Heart left ventricle (tissue), 16 donors: ENCODE results near the gene PTPRD. TPM values are rescaled to one million over a fixed set of nuclear protein-coding genes. Genes with fewer than 3 reads are reported as not detected.

Experiments
- ATAC-seq, 4 donors: fragments of 200-7000 bp; cut with Tn5 transposase; one replicate each; pipeline ENCODE4 v1.9.1; 2020 to 2022; ENCODE audit warnings: moderate library complexity in 4 of 4, mild to moderate bottlenecking in 3 of 4, moderate number of reproducible peaks in 1 of 4
- DNase-seq, 5 donors: peaks; one replicate each; pipeline ENCODE4 v3.0.0-alpha.2; 2020
- H3K27ac ChIP-seq, 12 donors: fragments of 200-600 bp; sonication (generic) in 4 of 12; one replicate each; pipeline versions ENCODE4 v1.5.0 to v1.8.0; 2016 to 2022; ENCODE audit warnings: mild to moderate bottlenecking in 2 of 12
- H3K27me3 ChIP-seq, 9 donors: fragments of 200-600 bp; sonication (generic) in 2 of 9; one replicate each; pipeline versions ENCODE4 v1.5.1 to v1.8.0; 2016 to 2022; ENCODE audit warnings: mild to moderate bottlenecking in 3 of 9
- H3K36me3 ChIP-seq, 9 donors: fragments of 200-600 bp; sonication (generic) in 2 of 9; one replicate each; pipeline versions ENCODE4 v1.5.0 to v1.8.0; 2018 to 2022; ENCODE audit warnings: mild to moderate bottlenecking in 2 of 9
- H3K4me1 ChIP-seq, 12 donors: fragments of 200-600 bp; sonication (generic) in 4 of 12; one replicate each; pipeline versions ENCODE4 v1.5.0 to v1.8.0; 2016 to 2022; ENCODE audit warnings: mild to moderate bottlenecking in 3 of 12
- H3K4me3 ChIP-seq, 12 donors: fragments of 200-600 bp; sonication (generic) in 4 of 12; one replicate each; pipeline versions ENCODE4 v1.5.0 to v1.8.0; 2017 to 2022; ENCODE audit warnings: mild to moderate bottlenecking in 9 of 12, moderate library complexity in 4 of 12
- H3K9me3 ChIP-seq, 12 donors: fragments of 200-600 bp; sonication (generic) in 4 of 12; one replicate each; pipeline versions ENCODE4 v1.5.0 to v1.8.0; 2016 to 2022; ENCODE audit warnings: mild to moderate bottlenecking in 1 of 12
- CTCF ChIP-seq, 12 donors: fragments of 200-600 bp; sonication (generic) in 4 of 12; IDR thresholded peaks; one replicate each; pipeline versions ENCODE4 v1.5.0 to v1.8.0; 2018 to 2022; ENCODE audit warnings: antibody characterized with exemption in 12 of 12, mild to moderate bottlenecking in 5 of 12
- POLR2A ChIP-seq, 2 donors: fragments of 450-650 bp; IDR thresholded peaks; one replicate each; pipeline ENCODE4 v1.6.1; 2017; ENCODE audit warnings: antibody characterized with exemption in 2 of 2, mild to moderate bottlenecking in 2 of 2, moderate library complexity in 2 of 2
- WGBS, 4 donors: extraction: QIAGEN DNeasy Blood & Tissue Kit in 2 of 4; methylation state at CpG; one replicate each; pipeline versions ENCODE4 v1.1.5 to v1.1.7; 2013 to 2018; 5-methylcytosine and 5-hydroxymethylcytosine counted together
- intact Hi-C, 10 donors: fragments of 100-400 bp; cut with DNase I; formaldehyde crosslinking; loops; one replicate each; pipeline versions ENCODE4 v1.11.1 to v1.14.2; 2022
- polyA plus RNA-seq, 2 donors: library from polyadenylated mRNA; stranded (reverse); fragments of 200-250 nt; gene quantifications; one replicate each; pipeline ENCODE4 v1.2.3, GENCODE V29; 2013
- total RNA-seq, 9 donors: library from RNA; depleted of rRNA in 2 of 9; stranded (reverse); fragments of >200 nt in 2 of 9; fragmentation: NEBNext Ultra II Directional in 3 of 9; extraction: Animal tissue kit (Norgen Biotek cat#: 25700) in 3 of 9; gene quantifications; one replicate each; pipeline versions ENCODE4 v1.1.0 to v1.2.4, GENCODE V29; 2016 to 2023
- donor health status: ischemic (EF 13 %, LVEDD 7.1; RV severe dilation, severe dysfunction).
- donor health status: healthy with polysubstance abuse.
- donor health status: DM: no; HTN: yes; CAD: no.
- donor health status: DM: no; HTN: no; CAD: no.
- donor health status: ischemic (EF 25% LVEDD 6.9; RV normal size, moderate dysfunction).
- donor health status: ischemic (EF 25% LVEDD 5.7; RV mildly dilated, moderate dysfunction).
- donor health status: healthy.
- donor health status: DM: yes; HTN: yes; CAD: no.
- donor health status: ischemic (EF 35%, LVEDD 5.7; RV mildly dilated, moderate dysfunction).
- donor health status: nonischemic (EF 11% LVEDD 7.7; RV severe dilation, severe dysfunction).
- donor health status: DM: yes; HTN: yes; CAD: no.
- donor health status: PGD.
- donor health status: ischemic (EF 29% LVEDD 5.4; RV normal size, mild dysfunction).
- donor health status: nonischemic (EF 23%, LVEDD 6.1; RV moderate dilation, normal function).

The PTPRD gene
- total and polyA plus RNA-seq, 11 donors: 1.4 to 25.3 (median 15.1) TPM

GRCh38 chr9:8456344-8456743 is 2156.5 kb downstream of the PTPRD start:
- Histone ChIP-seq H3K27ac (no peak overlapping the region), H3K4me3 (no peak overlapping the region), H3K4me1 (peaks cover 0 to 18% (median 0%) of the 10 kb centered on the region in 12 donors), H3K9me3 (no peaks in the 10 kb centered on the region), H3K27me3 (no peaks in the 10 kb centered on the region), H3K36me3 (no peaks in the 10 kb centered on the region)
- TF ChIP-seq CTCF (IDR thresholded peaks at IDR 0.05): no peak
- TF ChIP-seq POLR2A (IDR thresholded peaks at IDR 0.05): no peak
- no peak for DNase-seq
- intact Hi-C loops: no loop called here
- peak in 3 of 4 donors; percentile 34 to 41 (median 36) for ATAC-seq

DNA sequence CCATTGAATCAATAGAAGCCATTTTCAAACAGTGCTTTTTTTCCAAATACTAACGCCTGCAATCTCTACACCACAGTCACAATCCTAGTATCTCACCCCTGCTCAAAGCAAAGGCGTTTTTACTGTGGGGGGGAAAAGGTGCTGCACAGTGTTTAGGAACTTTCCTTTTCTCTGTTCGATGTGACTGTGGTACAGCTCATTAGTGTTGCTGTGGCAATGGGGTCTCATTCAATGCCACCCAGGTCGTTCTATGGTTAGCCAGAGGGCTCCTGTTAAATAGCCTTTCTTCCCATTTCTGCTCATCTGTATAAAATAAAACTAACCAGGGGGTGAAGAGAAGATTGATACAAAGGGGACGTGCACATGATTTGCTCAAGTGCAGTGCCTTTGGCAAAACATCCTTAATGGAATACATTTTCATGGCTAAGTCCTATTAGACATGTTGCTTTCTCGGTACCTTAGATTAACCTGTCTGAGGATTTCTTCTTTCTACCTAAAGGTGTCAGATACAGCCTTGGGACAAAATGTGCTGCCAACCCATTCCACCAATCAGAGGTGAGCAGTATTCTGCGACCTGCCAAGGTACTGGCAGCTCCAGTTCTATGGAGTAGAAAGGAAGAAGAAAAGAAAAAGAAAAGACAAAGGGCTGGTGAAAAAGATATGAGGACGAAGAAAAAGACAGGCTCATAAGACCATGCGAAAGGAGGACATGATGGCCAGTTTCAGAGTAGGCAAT is 2161.8 kb downstream of the PTPRD start:
- peaks cover 0 to 1% (median 0%) of the 10 kb centered on the region in 12 donors for H3K4me1 ChIP-seq
- intact Hi-C loops: no loop called here
- H3K27me3 ChIP-seq: no peaks in the 10 kb centered on the region
- WGBS, 4 donors: 80 to 88% (median 83%) methylated on average over 9 of the region's 9 CpGs
- H3K27ac ChIP-seq: no peak overlapping the region
- TF ChIP-seq CTCF (IDR thresholded peaks at IDR 0.05): no peak
- no peak for TF ChIP-seq POLR2A (IDR thresholded peaks at IDR 0.05)
- DNase-seq (no peak), ATAC-seq (no peak)
- H3K36me3 ChIP-seq: peaks cover 0 to 2% (median 0%) of the 10 kb centered on the region in 9 donors
- no peak overlapping the region for H3K4me3 ChIP-seq
- no peaks in the 10 kb centered on the region for H3K9me3 ChIP-seq

DNA sequence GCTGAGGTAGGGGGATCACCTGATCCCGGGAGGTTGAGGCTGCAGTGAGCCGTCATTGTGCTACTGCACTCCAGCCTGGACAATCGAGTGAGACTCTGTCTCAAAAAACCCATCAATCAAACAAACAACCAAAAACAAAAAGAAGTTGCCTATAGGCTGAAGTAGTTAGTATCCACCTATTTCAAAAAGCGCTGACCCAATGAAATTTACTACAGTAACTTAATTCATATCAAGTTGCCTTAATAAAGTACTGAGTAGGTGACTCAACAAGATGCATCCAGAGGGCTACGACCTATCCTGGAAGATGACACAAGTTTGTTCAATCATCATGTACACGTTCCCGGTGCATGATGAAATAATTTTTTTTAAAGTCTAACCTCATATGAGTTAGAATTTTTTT is 2164.6 kb downstream of the PTPRD start:
- no peaks in the 10 kb centered on the region for H3K4me1 ChIP-seq
- no peak overlapping the region for H3K27ac ChIP-seq
- WGBS, 4 donors: 92 to 95% (median 93%) methylated on average over 7 of the region's 7 CpGs
- intact Hi-C loops: no loop called here
- no peak for ATAC-seq
- DNase-seq: no peak
- H3K9me3 ChIP-seq: no peaks in the 10 kb centered on the region
- peaks cover 0 to 2% (median 0%) of the 10 kb centered on the region in 9 donors for H3K36me3 ChIP-seq
- H3K27me3 ChIP-seq: no peaks in the 10 kb centered on the region
- TF ChIP-seq POLR2A (IDR thresholded peaks at IDR 0.05) (no peak), CTCF (IDR thresholded peaks at IDR 0.05) (no peak)
- H3K4me3 ChIP-seq: no peak overlapping the region

GRCh38 chr9:8447601-8448000 is 2165.2 kb downstream of the PTPRD start:
- no peak overlapping the region for H3K4me3 ChIP-seq
- no peaks in the 10 kb centered on the region for H3K4me1 ChIP-seq
- intact Hi-C loops: no loop called here
- ATAC-seq (no peak), DNase-seq (no peak)
- no peak for TF ChIP-seq CTCF (IDR thresholded peaks at IDR 0.05)
- peaks cover 0 to 2% (median 0%) of the 10 kb centered on the region in 9 donors for H3K36me3 ChIP-seq
- no peaks in the 10 kb centered on the region for H3K9me3 ChIP-seq
- H3K27ac ChIP-seq: no peak overlapping the region
- WGBS, 4 donors: 84 to 90% (median 88%) methylated on average over 4 of the region's 4 CpGs
- H3K27me3 ChIP-seq: no peaks in the 10 kb centered on the region
